ENCODE data around the gene ACYP2. TPM values are rescaled to one million over a fixed set of nuclear protein-coding genes. Genes with fewer than 3 reads are reported as not detected.

Gene ACYP2
- total RNA-seq, 4 donors from 2014 or later = 3.7 to 15.1 (median 5.7) TPM

DNA sequence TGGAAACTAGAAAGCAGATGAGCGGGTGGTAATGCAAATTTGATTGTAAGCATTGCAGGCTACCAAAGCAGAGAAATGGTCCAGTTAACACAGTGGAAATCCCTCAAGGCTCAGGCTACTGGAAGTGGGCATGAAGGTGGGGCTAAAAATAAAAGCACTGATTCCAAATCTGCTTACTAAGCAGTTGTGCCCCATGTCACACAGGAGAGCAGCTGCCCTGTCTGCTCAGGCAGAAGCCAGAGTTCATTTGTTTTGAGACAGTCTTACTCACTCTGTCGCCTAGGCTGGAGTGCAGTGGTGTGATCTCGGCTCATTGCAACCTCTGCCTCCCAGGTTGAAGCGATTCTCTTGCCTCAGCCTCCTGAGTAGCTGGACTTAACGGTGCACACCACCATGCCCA is 183.1 kb downstream of the ACYP2 start:
- no peaks in the 10 kb centered on the region for H3K27me3 ChIP-seq
- H3K27ac ChIP-seq = no peak overlapping the region
- H3K36me3 ChIP-seq = no peaks in the 10 kb centered on the region
- intact Hi-C loops (cut with DNase I) = no loop called here
- H3K4me3 ChIP-seq = no peak overlapping the region
- WGBS, 2 donors = 89 to 92% methylated on average over 5 of the region's 5 CpGs
- no peaks in the 10 kb centered on the region for H3K9me3 ChIP-seq
- TF ChIP-seq POLR2A (IDR thresholded peaks at IDR 0.05) = no peak
- TF ChIP-seq, protein P1, sequence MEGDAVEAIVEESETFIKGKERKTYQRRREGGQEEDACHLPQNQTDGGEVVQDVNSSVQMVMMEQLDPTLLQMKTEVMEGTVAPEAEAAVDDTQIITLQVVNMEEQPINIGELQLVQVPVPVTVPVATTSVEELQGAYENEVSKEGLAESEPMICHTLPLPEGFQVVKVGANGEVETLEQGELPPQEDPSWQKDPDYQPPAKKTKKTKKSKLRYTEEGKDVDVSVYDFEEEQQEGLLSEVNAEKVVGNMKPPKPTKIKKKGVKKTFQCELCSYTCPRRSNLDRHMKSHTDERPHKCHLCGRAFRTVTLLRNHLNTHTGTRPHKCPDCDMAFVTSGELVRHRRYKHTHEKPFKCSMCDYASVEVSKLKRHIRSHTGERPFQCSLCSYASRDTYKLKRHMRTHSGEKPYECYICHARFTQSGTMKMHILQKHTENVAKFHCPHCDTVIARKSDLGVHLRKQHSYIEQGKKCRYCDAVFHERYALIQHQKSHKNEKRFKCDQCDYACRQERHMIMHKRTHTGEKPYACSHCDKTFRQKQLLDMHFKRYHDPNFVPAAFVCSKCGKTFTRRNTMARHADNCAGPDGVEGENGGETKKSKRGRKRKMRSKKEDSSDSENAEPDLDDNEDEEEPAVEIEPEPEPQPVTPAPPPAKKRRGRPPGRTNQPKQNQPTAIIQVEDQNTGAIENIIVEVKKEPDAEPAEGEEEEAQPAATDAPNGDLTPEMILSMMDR (IDR thresholded peaks at IDR 0.05) = no peak
- no peak for DNase-seq
- no peaks in the 10 kb centered on the region for H3K4me1 ChIP-seq

- TF ChIP-seq, protein P1 (IDR thresholded peaks at IDR 0.05) = no peak
- TF ChIP-seq POLR2A (IDR thresholded peaks at IDR 0.05) = no peak
- Histone ChIP-seq H3K27ac (no peak overlapping the region), H3K36me3 (no peaks in the 10 kb centered on the region), H3K4me1 (no peaks in the 10 kb centered on the region), H3K9me3 (no peaks in the 10 kb centered on the region), H3K4me3 (no peak overlapping the region), H3K27me3 (no peaks in the 10 kb centered on the region)
- no peak for DNase-seq
- intact Hi-C loops (cut with DNase I) = no loop called here
Measured at GRCh38 chr2:54303631-54304030, 188.2 kb downstream of the ACYP2 start.

- Histone ChIP-seq H3K36me3 (no peaks in the 10 kb centered on the region), H3K27ac (no peak overlapping the region), H3K4me3 (no peak overlapping the region), H3K9me3 (no peaks in the 10 kb centered on the region), H3K27me3 (no peaks in the 10 kb centered on the region), H3K4me1 (no peaks in the 10 kb centered on the region)
- 17 to 61% methylated on average over 3 of the region's 3 CpGs for WGBS, 2 donors
- intact Hi-C loops (cut with DNase I) = no loop called here
- no peak for DNase-seq
- TF ChIP-seq, protein P1 (IDR thresholded peaks at IDR 0.05) = no peak
- TF ChIP-seq POLR2A (IDR thresholded peaks at IDR 0.05) = no peak
Measured at GRCh38 chr2:54306556-54306955, 191.1 kb downstream of the ACYP2 start.

- no peaks in the 10 kb centered on the region for H3K4me1 ChIP-seq
- H3K9me3 ChIP-seq = no peaks in the 10 kb centered on the region
- H3K27ac ChIP-seq = no peak overlapping the region
- H3K36me3 ChIP-seq = no peaks in the 10 kb centered on the region
- whole genome bisulfite sequencing, 2 donors = 81 to 85% methylated on average over 6 of the region's 6 CpGs
- H3K4me3 ChIP-seq = no peak overlapping the region
- intact Hi-C loops (cut with DNase I) = no loop called here
- TF ChIP-seq POLR2A (IDR thresholded peaks at IDR 0.05) = no peak
- TF ChIP-seq, protein P1 (IDR thresholded peaks at IDR 0.05) = no peak
- H3K27me3 ChIP-seq = no peaks in the 10 kb centered on the region
- DNase-seq = no peak
Measured at GRCh38 chr2:54308186-54308585, 192.8 kb downstream of the ACYP2 start.

- Histone ChIP-seq H3K9me3 (no peaks in the 10 kb centered on the region), H3K27ac (no peak overlapping the region), H3K4me3 (no peak overlapping the region), H3K4me1 (no peaks in the 10 kb centered on the region), H3K27me3 (no peaks in the 10 kb centered on the region), H3K36me3 (no peaks in the 10 kb centered on the region)
- no peak for DNase-seq
- intact Hi-C loops (cut with DNase I) = no loop called here
- no peak for TF ChIP-seq POLR2A (IDR thresholded peaks at IDR 0.05)
- TF ChIP-seq, protein P1 (IDR thresholded peaks at IDR 0.05) = no peak
- 72 to 78% methylated on average over 2 of the region's 2 CpGs for WGBS, 2 donors
Measured at GRCh38 chr2:54308782-54309181, 193.4 kb downstream of the ACYP2 start.

All from esophagus squamous epithelium (tissue), 5 donors.